ENCODE results near the gene SFMBT2. TPM values are rescaled to one million over a fixed set of nuclear protein-coding genes. Genes with fewer than 3 reads are reported as not detected.

The SFMBT2 gene
- total and polyA plus RNA-seq, 10 of the 15 experiments (the other 5 are each of a cell fraction or from before 2014, with no cell fraction given): 2.8 to 29.6 (median 15.1) TPM

DNA sequence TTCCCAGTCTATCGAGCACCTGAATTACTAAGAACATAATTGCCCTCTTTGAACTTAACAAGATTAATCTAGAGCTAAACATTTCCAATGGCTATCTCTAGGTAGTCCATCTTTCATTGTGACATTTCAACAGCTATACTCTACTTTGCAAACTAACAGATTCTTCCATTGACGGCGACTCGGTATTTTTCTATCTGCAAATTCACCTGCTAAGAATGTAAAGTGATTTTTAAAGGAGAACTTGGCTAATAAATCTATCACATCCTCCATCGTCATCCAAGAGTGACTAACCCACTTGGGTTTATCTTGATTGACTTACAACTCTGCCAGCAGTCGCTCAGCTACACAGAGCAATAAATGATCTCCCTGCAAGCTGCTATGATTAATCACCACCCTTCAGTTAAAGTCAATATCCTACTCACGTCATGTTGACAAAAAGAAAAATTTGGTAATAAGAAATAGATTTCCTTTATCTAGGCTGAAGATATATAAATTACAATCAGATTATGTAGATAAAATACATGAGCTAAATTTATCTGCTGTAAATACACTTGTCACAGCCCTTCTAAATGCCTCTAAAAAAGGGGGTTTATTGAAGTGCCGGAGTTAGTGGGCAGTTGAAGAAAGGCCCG, 99.5 kb downstream of the SFMBT2 start (continued):
- TF ChIP-seq, protein P1, sequence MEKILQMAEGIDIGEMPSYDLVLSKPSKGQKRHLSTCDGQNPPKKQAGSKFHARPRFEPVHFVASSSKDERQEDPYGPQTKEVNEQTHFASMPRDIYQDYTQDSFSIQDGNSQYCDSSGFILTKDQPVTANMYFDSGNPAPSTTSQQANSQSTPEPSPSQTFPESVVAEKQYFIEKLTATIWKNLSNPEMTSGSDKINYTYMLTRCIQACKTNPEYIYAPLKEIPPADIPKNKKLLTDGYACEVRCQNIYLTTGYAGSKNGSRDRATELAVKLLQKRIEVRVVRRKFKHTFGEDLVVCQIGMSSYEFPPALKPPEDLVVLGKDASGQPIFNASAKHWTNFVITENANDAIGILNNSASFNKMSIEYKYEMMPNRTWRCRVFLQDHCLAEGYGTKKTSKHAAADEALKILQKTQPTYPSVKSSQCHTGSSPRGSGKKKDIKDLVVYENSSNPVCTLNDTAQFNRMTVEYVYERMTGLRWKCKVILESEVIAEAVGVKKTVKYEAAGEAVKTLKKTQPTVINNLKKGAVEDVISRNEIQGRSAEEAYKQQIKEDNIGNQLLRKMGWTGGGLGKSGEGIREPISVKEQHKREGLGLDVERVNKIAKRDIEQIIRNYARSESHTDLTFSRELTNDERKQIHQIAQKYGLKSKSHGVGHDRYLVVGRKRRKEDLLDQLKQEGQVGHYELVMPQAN (conservative IDR thresholded peaks at IDR 0.05): no peak
- TF ChIP-seq, protein P2, sequence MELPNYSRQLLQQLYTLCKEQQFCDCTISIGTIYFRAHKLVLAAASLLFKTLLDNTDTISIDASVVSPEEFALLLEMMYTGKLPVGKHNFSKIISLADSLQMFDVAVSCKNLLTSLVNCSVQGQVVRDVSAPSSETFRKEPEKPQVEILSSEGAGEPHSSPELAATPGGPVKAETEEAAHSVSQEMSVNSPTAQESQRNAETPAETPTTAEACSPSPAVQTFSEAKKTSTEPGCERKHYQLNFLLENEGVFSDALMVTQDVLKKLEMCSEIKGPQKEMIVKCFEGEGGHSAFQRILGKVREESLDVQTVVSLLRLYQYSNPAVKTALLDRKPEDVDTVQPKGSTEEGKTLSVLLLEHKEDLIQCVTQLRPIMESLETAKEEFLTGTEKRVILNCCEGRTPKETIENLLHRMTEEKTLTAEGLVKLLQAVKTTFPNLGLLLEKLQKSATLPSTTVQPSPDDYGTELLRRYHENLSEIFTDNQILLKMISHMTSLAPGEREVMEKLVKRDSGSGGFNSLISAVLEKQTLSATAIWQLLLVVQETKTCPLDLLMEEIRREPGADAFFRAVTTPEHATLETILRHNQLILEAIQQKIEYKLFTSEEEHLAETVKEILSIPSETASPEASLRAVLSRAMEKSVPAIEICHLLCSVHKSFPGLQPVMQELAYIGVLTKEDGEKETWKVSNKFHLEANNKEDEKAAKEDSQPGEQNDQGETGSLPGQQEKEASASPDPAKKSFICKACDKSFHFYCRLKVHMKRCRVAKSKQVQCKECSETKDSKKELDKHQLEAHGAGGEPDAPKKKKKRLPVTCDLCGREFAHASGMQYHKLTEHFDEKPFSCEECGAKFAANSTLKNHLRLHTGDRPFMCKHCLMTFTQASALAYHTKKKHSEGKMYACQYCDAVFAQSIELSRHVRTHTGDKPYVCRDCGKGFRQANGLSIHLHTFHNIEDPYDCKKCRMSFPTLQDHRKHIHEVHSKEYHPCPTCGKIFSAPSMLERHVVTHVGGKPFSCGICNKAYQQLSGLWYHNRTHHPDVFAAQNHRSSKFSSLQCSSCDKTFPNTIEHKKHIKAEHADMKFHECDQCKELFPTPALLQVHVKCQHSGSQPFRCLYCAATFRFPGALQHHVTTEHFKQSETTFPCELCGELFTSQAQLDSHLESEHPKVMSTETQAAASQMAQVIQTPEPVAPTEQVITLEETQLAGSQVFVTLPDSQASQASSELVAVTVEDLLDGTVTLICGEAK (IDR thresholded peaks at IDR 0.05; ENCODE audit: borderline replicate concordance): no peak
- TF ChIP-seq, protein P3, sequence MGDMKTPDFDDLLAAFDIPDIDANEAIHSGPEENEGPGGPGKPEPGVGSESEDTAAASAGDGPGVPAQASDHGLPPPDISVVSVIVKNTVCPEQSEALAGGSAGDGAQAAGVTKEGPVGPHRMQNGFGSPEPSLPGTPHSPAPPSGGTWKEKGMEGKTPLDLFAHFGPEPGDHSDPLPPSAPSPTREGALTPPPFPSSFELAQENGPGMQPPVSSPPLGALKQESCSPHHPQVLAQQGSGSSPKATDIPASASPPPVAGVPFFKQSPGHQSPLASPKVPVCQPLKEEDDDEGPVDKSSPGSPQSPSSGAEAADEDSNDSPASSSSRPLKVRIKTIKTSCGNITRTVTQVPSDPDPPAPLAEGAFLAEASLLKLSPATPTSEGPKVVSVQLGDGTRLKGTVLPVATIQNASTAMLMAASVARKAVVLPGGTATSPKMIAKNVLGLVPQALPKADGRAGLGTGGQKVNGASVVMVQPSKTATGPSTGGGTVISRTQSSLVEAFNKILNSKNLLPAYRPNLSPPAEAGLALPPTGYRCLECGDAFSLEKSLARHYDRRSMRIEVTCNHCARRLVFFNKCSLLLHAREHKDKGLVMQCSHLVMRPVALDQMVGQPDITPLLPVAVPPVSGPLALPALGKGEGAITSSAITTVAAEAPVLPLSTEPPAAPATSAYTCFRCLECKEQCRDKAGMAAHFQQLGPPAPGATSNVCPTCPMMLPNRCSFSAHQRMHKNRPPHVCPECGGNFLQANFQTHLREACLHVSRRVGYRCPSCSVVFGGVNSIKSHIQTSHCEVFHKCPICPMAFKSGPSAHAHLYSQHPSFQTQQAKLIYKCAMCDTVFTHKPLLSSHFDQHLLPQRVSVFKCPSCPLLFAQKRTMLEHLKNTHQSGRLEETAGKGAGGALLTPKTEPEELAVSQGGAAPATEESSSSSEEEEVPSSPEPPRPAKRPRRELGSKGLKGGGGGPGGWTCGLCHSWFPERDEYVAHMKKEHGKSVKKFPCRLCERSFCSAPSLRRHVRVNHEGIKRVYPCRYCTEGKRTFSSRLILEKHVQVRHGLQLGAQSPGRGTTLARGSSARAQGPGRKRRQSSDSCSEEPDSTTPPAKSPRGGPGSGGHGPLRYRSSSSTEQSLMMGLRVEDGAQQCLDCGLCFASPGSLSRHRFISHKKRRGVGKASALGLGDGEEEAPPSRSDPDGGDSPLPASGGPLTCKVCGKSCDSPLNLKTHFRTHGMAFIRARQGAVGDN (IDR thresholded peaks at IDR 0.05): no peak
